Activated CD4-positive, alpha-beta T cell treated with anti-CD3 and anti-CD28 coated beads for 36 hours (primary cell): ENCODE data around the gene UBE2A. TPM values are rescaled to one million over a fixed set of nuclear protein-coding genes. Genes with fewer than 3 reads are reported as not detected.

Experiments
- ATAC-seq: fragments of 200-7000 bp; cut with Tn5 transposase; one replicate; pipeline ENCODE4 v1.10.0; 2021; ENCODE audit warnings: mild to moderate bottlenecking, moderate library complexity
- CTCF ChIA-PET: fragments of 350-600 bp; sonication (Branson Sonifier 250); formaldehyde crosslinking; loops from one replicate; lab custom pipeline; 2021; ENCODE audit warnings: antibody characterized with exemption; lab: Charles Lee
- POLR2A ChIA-PET: fragments of 350-600 bp; sonication (Branson Sonifier 250); formaldehyde crosslinking; loops from one replicate; lab custom pipeline; 2021; ENCODE audit warnings: antibody characterized with exemption, inconsistent platforms; lab: Charles Lee
- DNase-seq: peaks from one replicate; pipeline ENCODE4 v3.0.0-alpha.2; 2020
- H3K27ac Mint-ChIP-seq: one replicate; pipeline ENCODE4 v1.8.0; 2021; ENCODE audit warnings: mixed read lengths
- H3K27me3 Mint-ChIP-seq: one replicate; pipeline ENCODE4 v1.8.0; 2021; ENCODE audit warnings: mixed read lengths
- H3K36me3 Mint-ChIP-seq: one replicate; pipeline ENCODE4 v1.8.0; 2021; ENCODE audit warnings: low read depth, mixed read lengths
- H3K4me1 Mint-ChIP-seq: one replicate; pipeline ENCODE4 v1.8.0; 2021; ENCODE audit warnings: mixed read lengths
- H3K4me3 Mint-ChIP-seq: one replicate; pipeline ENCODE4 v1.8.0; 2021; ENCODE audit warnings: mild to moderate bottlenecking, moderate library complexity, mixed read lengths
- H3K9me3 Mint-ChIP-seq: one replicate; pipeline ENCODE4 v1.8.0; 2021; ENCODE audit warnings: low read depth, mixed read lengths
- intact Hi-C, 2 experiments: fragments of 100-400 bp; cut with DNase I in 1 of 2; cut with micrococcal nuclease in 1 of 2; formaldehyde crosslinking; loops; one replicate each; pipeline versions ENCODE4 v1.14.2 to v1.15.1; 2022 to 2024; cut with DNase I, micrococcal nuclease
- total RNA-seq, 2 experiments: library from RNA; stranded (reverse); gene quantifications; one replicate each; pipeline ENCODE4 v1.2.3, GENCODE V29; 2021

UBE2A gene
- total RNA-seq, 2 experiments from 2014 or later, result 49.2 to 67.9 TPM

GRCh38 chrX:119573840-119574393 lies 446 bp upstream of the UBE2A start:
- H3K36me3 Mint-ChIP-seq, result peaks cover 6% of the 10 kb centered on the region
- DNase-seq (no peak), ATAC-seq (no peak)
- H3K27ac Mint-ChIP-seq, result peak overlapping the region; percentile 87
- H3K4me1 Mint-ChIP-seq, result peaks cover 21% of the 10 kb centered on the region
- CTCF ChIA-PET, result interaction anchor here (1.0 to 1.1 kb wide), 2 partner anchors 29 to 87 kb away, joined by 3 read pairs; no protein-coding TSS in a partner anchor
- H3K9me3 Mint-ChIP-seq, result no peaks in the 10 kb centered on the region
- POLR2A ChIA-PET, result interaction anchor here (0.6 to 1.8 kb wide), 5 partner anchors 11 to 181 kb away, joined by 3 to 5 read pairs (median 4); partner anchors contain the start of gene SEPTIN6
- H3K27me3 Mint-ChIP-seq, result no peaks in the 10 kb centered on the region
- peak overlapping the region; percentile 94 for H3K4me3 Mint-ChIP-seq
- intact Hi-C loops, result loop anchor here (1.0 to 5.0 kb wide), 12 partner anchors 9 to 368 kb away; partner anchors contain the start of genes SEPTIN6 (in 2 of the 2), SLC25A5 (in 2 of the 2), STEEP1 (in 2 of the 2) and NDUFA1 (in 1 of the 2)

GRCh38 chrX:119579414-119579813 lies 5.1 kb downstream of the UBE2A start:
- ChIA-PET CTCF (interaction anchor here (1.5 kb wide), 1 partner anchor 64 kb away, joined by 4 read pairs; no protein-coding TSS in a partner anchor), POLR2A (no interaction called here)
- Mint-ChIP-seq H3K9me3 (no peaks in the 10 kb centered on the region), H3K4me3 (no peak overlapping the region), H3K36me3 (peaks cover 6% of the 10 kb centered on the region), H3K27ac (no peak overlapping the region), H3K4me1 (peaks cover 21% of the 10 kb centered on the region), H3K27me3 (no peaks in the 10 kb centered on the region)
- ATAC-seq (no peak), DNase-seq (no peak)
- intact Hi-C loops, result no loop called here

GRCh38 chrX:119583431-119584059 lies 9.2 kb downstream of the UBE2A start:
- peak; percentile 65 for ATAC-seq
- no peaks in the 10 kb centered on the region for H3K27me3 Mint-ChIP-seq
- ChIA-PET CTCF (interaction anchor here (0.6 to 1.1 kb wide), 5 partner anchors 19 to 288 kb away, joined by 3 to 4 read pairs (median 3); partner anchors contain the start of genes NDUFA1 and RNF113A), POLR2A (interaction anchor here (1.1 kb wide), 3 partner anchors 9 to 208 kb away, joined by 3 to 4 read pairs (median 3); partner anchors contain the start of genes NKRF, RPL39 and UBE2A)
- peaks cover 11% of the 10 kb centered on the region for H3K4me1 Mint-ChIP-seq
- H3K4me3 Mint-ChIP-seq, result no peak overlapping the region
- peak overlapping the region; percentile 58 for H3K27ac Mint-ChIP-seq
- H3K36me3 Mint-ChIP-seq, result peaks cover 4% of the 10 kb centered on the region
- intact Hi-C loops, result no loop called here
- no peaks in the 10 kb centered on the region for H3K9me3 Mint-ChIP-seq
- DNase-seq, result peak; percentile 23

GRCh38 chrX:119589810-119590209 lies 15.4 kb downstream of the UBE2A start:
- Mint-ChIP-seq H3K36me3 (peaks cover 25% of the 10 kb centered on the region), H3K27ac (no peak overlapping the region), H3K4me3 (no peak overlapping the region), H3K9me3 (no peaks in the 10 kb centered on the region), H3K4me1 (no peaks in the 10 kb centered on the region), H3K27me3 (no peaks in the 10 kb centered on the region)
- CTCF ChIA-PET, result no interaction called here
- DNase-seq, result no peak
- no peak for ATAC-seq
- POLR2A ChIA-PET, result no interaction called here
- intact Hi-C loops, result no loop called here

- intact Hi-C loops, result loop anchor here in 1 of 2 experiments (10.0 kb wide), 2 partner anchors 152 to 272 kb away; partner anchors contain the start of genes NDUFA1, RNF113A and SOWAHD
- H3K4me3 Mint-ChIP-seq, result no peak overlapping the region
- H3K27me3 Mint-ChIP-seq, result no peaks in the 10 kb centered on the region
- peaks cover 11% of the 10 kb centered on the region for H3K36me3 Mint-ChIP-seq
- peaks cover 40% of the 10 kb centered on the region for H3K4me1 Mint-ChIP-seq
- no peak for DNase-seq
- ChIA-PET CTCF (interaction anchor here (0.7 to 1.3 kb wide), 2 partner anchors 19 to 28 kb away, joined by 3 read pairs; partner anchors contain the start of gene UBE2A), POLR2A (interaction anchor here (0.7 to 1.9 kb wide), 2 partner anchors 15 to 189 kb away, joined by 4 to 5 read pairs; partner anchors contain the start of gene RPL39)
- no peaks in the 10 kb centered on the region for H3K9me3 Mint-ChIP-seq
- no peak overlapping the region for H3K27ac Mint-ChIP-seq
- ATAC-seq, result no peak
Observed at GRCh38 chrX:119602701-119603255, 28.4 kb downstream of the UBE2A start.

GRCh38 chrX:119604766-119605463 lies 30.6 kb downstream of the UBE2A start:
- intact Hi-C loops, result loop anchor here in 1 of 2 experiments (5.0 to 10.0 kb wide), 4 partner anchors 88 to 270 kb away; partner anchors contain the start of genes NDUFA1, RNF113A and SOWAHD
- Mint-ChIP-seq H3K36me3 (peaks cover 5% of the 10 kb centered on the region), H3K27me3 (no peaks in the 10 kb centered on the region), H3K27ac (peak overlapping the region; percentile 80), H3K4me3 (peak overlapping the region; percentile 93), H3K9me3 (no peaks in the 10 kb centered on the region), H3K4me1 (peaks cover 34% of the 10 kb centered on the region)
- ATAC-seq (no peak), DNase-seq (peak; percentile 16)
- CTCF ChIA-PET, result interaction anchor here (0.9 to 1.0 kb wide), 2 partner anchors 125 to 149 kb away, joined by 3 read pairs; no protein-coding TSS in a partner anchor
- POLR2A ChIA-PET, result interaction anchor here (1.2 to 1.6 kb wide), 3 partner anchors 84 to 88 kb away, joined by 3 to 5 read pairs (median 5); partner anchors contain the start of gene SEPTIN6

- H3K4me1 Mint-ChIP-seq, result peaks cover 34% of the 10 kb centered on the region
Observed at GRCh38 chrX:119605464-119606279, 31.3 kb downstream of the UBE2A start.

GRCh38 chrX:119606280-119607017 lies 32.1 kb downstream of the UBE2A start, which contains the start of gene NKRF:
NKRF (minus strand) TSS chrX:119606424.
- DNase-seq (peak; percentile 94), ATAC-seq (peak; percentile 88)
- peak within 1 kb of the TSS; percentile 97 for H3K27ac Mint-ChIP-seq
- H3K4me1 Mint-ChIP-seq, result peaks cover 34% of the 10 kb centered on the region
- CTCF ChIA-PET, result interaction anchor here (0.7 to 1.5 kb wide), 4 partner anchors 9 to 148 kb away, joined by 3 to 4 read pairs (median 3); no protein-coding TSS in a partner anchor
- peak within 1 kb of the TSS; percentile 93 for H3K4me3 Mint-ChIP-seq
- H3K27me3 Mint-ChIP-seq, result no peaks in the 10 kb centered on the region
- POLR2A ChIA-PET, result interaction anchor here (0.6 to 1.6 kb wide), 9 partner anchors 16 to 185 kb away, joined by 3 to 5 read pairs (median 4); partner anchors contain the start of genes RPL39, SEPTIN6 and UBE2A
- peaks cover 5% of the 10 kb centered on the region for H3K36me3 Mint-ChIP-seq
- no peaks in the 10 kb centered on the region for H3K9me3 Mint-ChIP-seq
- intact Hi-C loops, result loop anchor here (1.0 to 10.0 kb wide), 13 partner anchors 32 to 268 kb away; partner anchors contain the start of genes NDUFA1 (in 2 of the 2), RNF113A (in 2 of the 2), STEEP1 (in 2 of the 2) and RPL39 (in 1 of the 2)

More at GRCh38 chrX:119605464-119606279, 31.3 kb downstream of the UBE2A start:
- ATAC-seq, result peak; percentile 61
- peaks cover 5% of the 10 kb centered on the region for H3K36me3 Mint-ChIP-seq
- intact Hi-C loops, result loop anchor here (1.0 to 10.0 kb wide), 13 partner anchors 31 to 269 kb away; partner anchors contain the start of genes NDUFA1 (in 2 of the 2), RNF113A (in 2 of the 2), STEEP1 (in 2 of the 2) and RPL39 (in 1 of the 2)
- no peaks in the 10 kb centered on the region for H3K27me3 Mint-ChIP-seq
- H3K4me3 Mint-ChIP-seq, result peak overlapping the region; percentile 93
- CTCF ChIA-PET, result interaction anchor here (0.9 to 1.5 kb wide), 3 partner anchors 9 to 148 kb away, joined by 3 read pairs; no protein-coding TSS in a partner anchor
- peak overlapping the region; percentile 97 for H3K27ac Mint-ChIP-seq
- no peaks in the 10 kb centered on the region for H3K9me3 Mint-ChIP-seq
- POLR2A ChIA-PET, result interaction anchor here (0.6 to 1.6 kb wide), 8 partner anchors 22 to 184 kb away, joined by 3 to 5 read pairs (median 4); partner anchors contain the start of genes SEPTIN6 and UBE2A
- DNase-seq, result peak; percentile 64

GRCh38 chrX:119607018-119607389 lies 32.6 kb downstream of the UBE2A start:
- no peaks in the 10 kb centered on the region for H3K9me3 Mint-ChIP-seq
- H3K4me3 Mint-ChIP-seq, result peak overlapping the region; percentile 93
- CTCF ChIA-PET, result interaction anchor here (0.7 to 1.5 kb wide), 2 partner anchors 10 to 34 kb away, joined by 3 to 4 read pairs; no protein-coding TSS in a partner anchor
- H3K36me3 Mint-ChIP-seq, result peaks cover 5% of the 10 kb centered on the region
- intact Hi-C loops, result loop anchor here (2.0 to 10.0 kb wide), 7 partner anchors 42 to 268 kb away; partner anchors contain the start of genes STEEP1 (in 2 of the 2), NDUFA1 (in 1 of the 2), RNF113A (in 1 of the 2) and SEPTIN6 (in 1 of the 2)
- peak overlapping the region; percentile 97 for H3K27ac Mint-ChIP-seq
- DNase-seq, result no peak
- H3K4me1 Mint-ChIP-seq, result peaks cover 31% of the 10 kb centered on the region
- POLR2A ChIA-PET, result interaction anchor here (0.6 to 0.9 kb wide), 2 partner anchors 16 to 184 kb away, joined by 3 to 4 read pairs; partner anchors contain the start of gene RPL39
- H3K27me3 Mint-ChIP-seq, result no peaks in the 10 kb centered on the region
- no peak for ATAC-seq
